C1 segment of cervical spinal cord (tissue), 14 donors: ENCODE data around the gene RBM34.
"Not testable (repeated sequence)": the region's sequence is repeated elsewhere in the genome, so short reads cannot be mapped to it uniquely, and the experiment has no call there.

ENCODE experiments used
- DNase-seq, 14 donors: peaks; one replicate each; lab custom pipeline; 2025; lab: John Stamatoyannopoulos, UW

RBM34 gene

GRCh38 chr1:235092045-235092406, 69.0 kb downstream of the RBM34 start:
- DNase-seq: not testable (repeated sequence)

DNA sequence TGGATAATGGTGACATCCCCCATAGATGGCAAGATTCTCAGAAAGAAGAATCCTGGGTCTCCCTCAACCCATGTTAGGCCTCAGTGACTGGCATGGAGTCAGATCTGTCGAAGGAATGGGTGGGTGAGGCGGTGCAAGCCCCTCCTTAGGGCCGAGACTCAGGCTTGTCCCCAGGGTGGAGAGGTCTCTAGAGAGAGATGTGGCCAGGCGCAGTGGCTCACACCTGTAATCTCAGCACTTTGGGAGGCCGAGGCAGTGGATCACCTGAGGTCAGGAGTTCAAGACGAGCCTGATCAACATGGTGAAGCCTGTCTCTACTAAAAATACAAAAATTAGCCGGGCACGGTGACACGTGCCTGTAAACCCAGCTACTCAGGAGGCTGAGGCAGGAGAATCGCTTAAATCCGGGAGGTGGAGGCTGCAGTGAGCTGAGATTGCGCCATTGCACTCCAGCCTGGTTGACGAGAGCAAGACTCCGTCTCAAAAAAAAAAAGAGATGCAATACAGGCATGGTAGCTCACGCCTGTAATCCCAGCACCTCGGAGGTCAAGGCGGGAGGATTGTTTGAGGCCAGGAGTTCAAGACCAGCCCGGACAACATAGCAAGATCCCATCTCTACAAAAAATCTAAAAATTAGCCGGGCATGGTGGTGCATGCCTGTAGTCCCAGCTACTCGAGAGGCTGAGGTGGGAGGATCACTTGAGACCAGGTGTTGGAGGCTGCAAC, 69.6 kb downstream of the RBM34 start:
- DNase-seq: not testable (repeated sequence)

DNA sequence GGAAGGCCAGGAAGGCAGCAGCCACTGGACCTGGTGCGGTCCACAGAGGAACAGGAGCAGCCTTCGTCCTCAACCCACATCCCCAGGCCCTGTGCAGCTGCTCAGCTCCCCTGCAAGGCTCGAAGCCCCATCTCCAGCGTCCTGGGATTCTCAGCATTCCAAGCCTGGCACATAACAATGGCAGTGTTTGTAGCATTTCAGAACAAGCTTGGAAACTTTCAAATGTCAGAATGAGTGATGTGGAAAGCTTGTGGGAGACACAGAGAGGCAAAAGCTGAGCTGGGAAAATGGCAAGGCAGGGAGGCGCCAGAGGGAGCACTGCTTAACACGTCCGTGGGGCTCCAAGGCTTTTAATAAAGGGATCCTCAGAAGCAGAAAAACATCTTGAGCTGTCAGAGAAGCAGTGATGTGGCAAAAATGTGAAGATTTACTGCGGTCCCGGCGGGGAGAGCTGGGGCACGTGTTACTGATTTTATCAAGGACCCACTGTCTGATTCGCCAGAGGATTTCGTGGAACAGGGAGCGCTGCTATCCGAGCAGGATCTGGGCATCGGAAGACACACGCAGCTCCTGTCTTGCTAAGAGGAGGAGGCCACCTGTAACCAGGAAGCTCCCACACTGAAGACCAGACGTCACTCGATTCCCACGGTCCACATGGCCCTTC, 70.5 kb downstream of the RBM34 start:
- peak in 3 of 14 donors; percentile 20 to 27 (median 26) for DNase-seq

DNA sequence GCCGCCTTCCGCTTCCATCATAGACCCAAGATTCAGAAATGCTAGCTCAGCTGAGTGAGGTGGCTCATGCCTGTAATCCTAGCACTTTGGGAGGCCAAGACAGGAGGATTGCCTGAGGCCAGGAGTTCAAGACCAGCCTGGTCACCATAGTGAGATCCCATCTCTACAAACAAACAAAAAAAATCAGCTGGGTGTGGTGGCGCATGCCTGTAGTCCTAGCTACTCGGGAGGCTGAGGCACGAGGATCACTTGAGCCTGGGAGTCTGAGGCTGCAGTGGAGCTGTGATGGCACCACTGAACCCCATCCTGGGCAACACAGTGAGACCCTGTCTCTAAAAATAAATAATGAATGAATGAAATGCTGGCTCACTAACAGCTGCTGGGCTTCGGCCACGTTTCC, 72.1 kb downstream of the RBM34 start:
- no peak for DNase-seq

GRCh38 chr1:235088430-235088829, 72.6 kb downstream of the RBM34 start:
- DNase-seq: no peak

DNA sequence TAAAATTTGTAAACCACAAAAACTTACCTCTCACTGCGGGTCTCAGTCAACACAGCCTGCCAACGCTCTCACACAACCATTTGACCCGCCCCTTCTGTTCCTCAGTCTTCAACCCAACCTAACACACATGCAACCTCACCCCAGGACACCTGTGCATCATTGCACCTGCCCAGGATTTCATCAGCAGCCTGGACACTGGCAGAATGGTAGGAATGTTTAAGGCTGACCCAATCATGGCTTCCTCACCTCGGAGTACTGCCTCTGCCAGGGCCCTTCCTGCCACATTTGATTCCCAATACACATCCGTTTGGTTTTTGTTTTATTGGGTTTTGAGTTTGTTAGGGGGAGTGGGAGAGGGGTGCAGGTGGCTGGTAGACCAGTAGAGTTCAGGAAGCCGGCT, 73.1 kb downstream of the RBM34 start:
- DNase-seq: no peak

DNA sequence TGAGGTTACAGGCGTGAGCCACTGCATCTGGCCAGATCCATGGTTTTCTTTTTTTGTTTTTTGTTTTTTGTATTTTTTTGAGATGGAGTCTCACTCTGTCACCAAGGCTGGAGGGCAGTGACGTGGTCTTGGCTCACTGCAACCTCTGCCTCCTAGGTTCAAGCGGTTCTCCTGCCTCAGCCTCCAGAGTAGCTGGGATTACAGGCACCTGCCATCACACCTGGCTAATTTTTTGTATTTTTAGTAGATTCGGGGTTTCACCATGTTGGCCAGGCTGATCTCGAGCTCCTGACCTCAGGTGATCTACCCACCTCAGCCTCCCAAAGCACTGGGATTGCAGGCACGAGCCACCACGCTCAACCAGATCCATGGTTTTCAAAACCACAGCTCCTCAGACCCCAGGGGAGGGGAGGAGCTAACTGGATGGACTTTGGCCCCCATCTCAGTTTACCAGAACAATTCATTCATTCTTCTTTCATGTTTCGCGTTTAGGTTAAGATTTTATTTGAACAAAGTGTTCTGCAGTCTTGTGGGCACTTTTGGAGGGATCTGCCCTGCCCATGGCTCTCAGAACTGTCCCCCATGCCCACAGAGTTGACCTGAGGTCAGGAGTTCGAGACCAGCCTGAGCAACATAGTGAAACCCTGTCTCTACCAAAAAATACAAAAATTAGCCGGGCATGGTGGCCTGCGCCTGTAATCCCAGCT, 75.5 kb downstream of the RBM34 start:
- DNase-seq: not testable (repeated sequence)
